WI38 (cell line): ENCODE data around the gene RETREG1.
"Not testable (repeated sequence)": the region's sequence is repeated elsewhere in the genome, so short reads cannot be mapped to it uniquely, and the experiment has no call there.

Experiments
- H3K4me3 ChIP-seq: 2 replicates; pipeline ENCODE4 v1.5.1; 2011; ENCODE audit warnings: low read depth, mild to moderate bottlenecking, control low read depth, low read length
- TF ChIP-seq, protein P1 (sequence below): IDR thresholded peaks from 2 replicates; pipeline ENCODE4 v1.5.1; 2012; ENCODE audit warnings: low read depth, mild to moderate bottlenecking, control low read depth, low read length

Gene RETREG1

DNA sequence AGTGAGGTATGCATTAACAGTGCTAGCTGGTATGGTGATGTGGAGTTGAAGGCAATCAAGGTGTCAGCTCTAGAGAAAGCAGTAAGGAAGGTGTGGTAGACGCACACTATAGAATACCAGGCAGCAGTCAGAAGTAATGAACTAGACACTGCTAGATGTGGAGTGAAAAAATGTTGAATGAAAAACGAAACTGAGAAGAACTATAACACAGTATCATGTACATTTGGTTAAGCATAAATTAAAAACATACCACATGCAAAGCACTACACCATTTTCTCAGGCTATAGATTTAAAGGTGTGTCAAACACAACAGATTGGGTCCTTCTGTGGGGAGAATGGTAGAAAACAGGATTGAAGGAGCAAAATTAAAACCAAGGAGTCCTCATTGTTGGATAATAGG lies 166.6 kb downstream of the RETREG1 start:
- H3K4me3 ChIP-seq: no peak overlapping the region
- TF ChIP-seq, protein P1, sequence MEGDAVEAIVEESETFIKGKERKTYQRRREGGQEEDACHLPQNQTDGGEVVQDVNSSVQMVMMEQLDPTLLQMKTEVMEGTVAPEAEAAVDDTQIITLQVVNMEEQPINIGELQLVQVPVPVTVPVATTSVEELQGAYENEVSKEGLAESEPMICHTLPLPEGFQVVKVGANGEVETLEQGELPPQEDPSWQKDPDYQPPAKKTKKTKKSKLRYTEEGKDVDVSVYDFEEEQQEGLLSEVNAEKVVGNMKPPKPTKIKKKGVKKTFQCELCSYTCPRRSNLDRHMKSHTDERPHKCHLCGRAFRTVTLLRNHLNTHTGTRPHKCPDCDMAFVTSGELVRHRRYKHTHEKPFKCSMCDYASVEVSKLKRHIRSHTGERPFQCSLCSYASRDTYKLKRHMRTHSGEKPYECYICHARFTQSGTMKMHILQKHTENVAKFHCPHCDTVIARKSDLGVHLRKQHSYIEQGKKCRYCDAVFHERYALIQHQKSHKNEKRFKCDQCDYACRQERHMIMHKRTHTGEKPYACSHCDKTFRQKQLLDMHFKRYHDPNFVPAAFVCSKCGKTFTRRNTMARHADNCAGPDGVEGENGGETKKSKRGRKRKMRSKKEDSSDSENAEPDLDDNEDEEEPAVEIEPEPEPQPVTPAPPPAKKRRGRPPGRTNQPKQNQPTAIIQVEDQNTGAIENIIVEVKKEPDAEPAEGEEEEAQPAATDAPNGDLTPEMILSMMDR: no peak

DNA sequence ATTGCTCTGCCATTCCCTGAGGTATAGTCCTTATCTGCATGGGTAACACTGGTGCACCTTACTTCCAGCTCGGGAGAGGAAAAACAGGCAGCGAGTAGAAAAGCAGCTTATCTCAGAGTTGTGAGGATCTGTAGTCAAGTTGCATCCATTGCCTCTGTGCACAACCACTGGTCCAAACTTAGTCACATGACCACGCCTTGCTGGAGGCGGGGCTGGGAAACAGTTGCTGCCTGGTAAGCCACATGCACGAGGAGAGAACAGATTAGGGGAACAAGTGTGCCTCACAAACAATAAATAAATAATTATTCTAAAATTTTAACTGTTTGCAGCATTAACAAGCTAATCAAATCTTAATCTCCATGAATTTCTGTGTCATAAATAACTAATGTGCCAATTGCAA lies 169.8 kb downstream of the RETREG1 start:
- no peak overlapping the region for H3K4me3 ChIP-seq

DNA sequence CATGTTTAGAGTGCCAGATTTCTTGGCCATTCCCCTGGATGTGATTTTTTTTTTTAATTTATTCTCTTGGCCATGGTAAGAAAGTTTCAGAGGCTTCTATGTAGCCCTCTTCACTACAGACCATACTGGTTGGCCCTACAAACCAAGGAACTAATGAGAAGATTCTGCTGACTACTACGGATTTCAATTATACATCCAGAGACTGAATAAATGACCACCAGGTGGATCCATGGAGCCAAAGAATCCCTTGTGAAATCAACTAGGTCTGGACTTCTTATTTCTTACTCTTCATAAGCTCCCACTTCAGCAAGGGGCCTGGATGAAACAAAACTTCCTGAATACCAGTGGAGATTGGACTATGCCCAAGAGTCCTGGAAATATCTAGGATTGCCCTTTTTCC lies 178.8 kb downstream of the RETREG1 start:
- H3K4me3 ChIP-seq: no peak overlapping the region
- TF ChIP-seq, protein P1: no peak

More for the DNA sequence above, 169.8 kb downstream of the RETREG1 start:
- TF ChIP-seq, protein P1: no peak

GRCh38 chr5:16436065-16436682 lies 180.6 kb downstream of the RETREG1 start:
- H3K4me3 ChIP-seq: not testable (repeated sequence)

DNA sequence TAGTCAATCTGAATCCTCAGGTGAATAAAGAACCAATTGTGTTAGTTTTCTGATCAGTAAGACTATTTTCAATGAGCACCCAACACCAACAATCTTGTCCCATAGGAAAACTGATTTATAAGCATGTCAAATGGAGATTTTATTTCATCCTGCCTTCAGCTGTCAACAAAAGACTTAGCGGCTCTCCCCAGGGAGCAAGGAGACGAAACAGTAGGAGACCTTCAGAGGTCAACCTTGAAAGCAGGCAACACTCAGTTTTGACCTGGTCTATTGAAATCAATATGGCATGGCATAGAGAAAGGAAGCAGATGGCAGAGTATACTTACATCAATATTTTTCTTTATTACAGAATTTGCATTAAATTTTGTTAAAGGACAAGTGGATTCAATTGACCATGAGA lies 185.3 kb downstream of the RETREG1 start:
- no peak overlapping the region for H3K4me3 ChIP-seq
- TF ChIP-seq, protein P1: no peak

- TF ChIP-seq, protein P1: no peak
- H3K4me3 ChIP-seq: no peak overlapping the region
Observed at GRCh38 chr5:16430349-16431089, 186.3 kb downstream of the RETREG1 start.

GRCh38 chr5:16428359-16428758 lies 188.4 kb downstream of the RETREG1 start:
- TF ChIP-seq, protein P1: no peak
- no peak overlapping the region for H3K4me3 ChIP-seq
